HG03135 (cell line): ENCODE measurements around the gene PLAAT5.

Source experiments
- ATAC-seq: cut with Tn5 transposase; IDR thresholded peaks from one replicate; pipeline ENCODE4 v1.9.1; 2021; ENCODE audit warnings: mild to moderate bottlenecking, moderate library complexity; ENCODE audit not compliant: unreplicated experiment

PLAAT5 gene

GRCh38 chr11:63516109-63516508, 25.1 kb upstream of the PLAAT5 start:
- no peak for ATAC-seq

GRCh38 chr11:63512816-63513215, 21.8 kb upstream of the PLAAT5 start:
- ATAC-seq: no peak

GRCh38 chr11:63511048-63511748, 20.2 kb upstream of the PLAAT5 start:
- no peak for ATAC-seq

GRCh38 chr11:63510360-63511047, 19.5 kb upstream of the PLAAT5 start:
- ATAC-seq: no peak

- no peak for ATAC-seq
These were observed 17.8 kb upstream of the PLAAT5 start for GRCh38 chr11:63508745-63509144.

GRCh38 chr11:63508009-63508408, 17.0 kb upstream of the PLAAT5 start:
- no peak for ATAC-seq

GRCh38 chr11:63507511-63507910, 16.5 kb upstream of the PLAAT5 start:
- ATAC-seq: no peak

- ATAC-seq: no peak
These were observed 15.9 kb upstream of the PLAAT5 start for GRCh38 chr11:63506876-63507275.

- no peak for ATAC-seq
These were observed 15.0 kb upstream of the PLAAT5 start, which contains the start of gene LGALS12 for GRCh38 chr11:63505857-63506528. TSS of gene LGALS12 (plus strand) at chr11:63506084. CDS start at chr11:63506459, 375 bp downstream.

- ATAC-seq: no peak
These were observed 14.1 kb upstream of the PLAAT5 start for GRCh38 chr11:63504933-63505586.

GRCh38 chr11:63504054-63504453, 13.1 kb upstream of the PLAAT5 start:
- ATAC-seq: no peak

GRCh38 chr11:63503492-63503891, 12.5 kb upstream of the PLAAT5 start:
- ATAC-seq: no peak

GRCh38 chr11:63502252-63502820, 11.4 kb upstream of the PLAAT5 start:
- no peak for ATAC-seq

- no peak for ATAC-seq
These were observed 10.3 kb upstream of the PLAAT5 start for GRCh38 chr11:63501236-63501635.

GRCh38 chr11:63499874-63500273, 8.9 kb upstream of the PLAAT5 start:
- no peak for ATAC-seq

- ATAC-seq: no peak
These were observed 4.0 kb upstream of the PLAAT5 start for GRCh38 chr11:63494975-63495374.

- no peak for ATAC-seq
These were observed 2.2 kb upstream of the PLAAT5 start for GRCh38 chr11:63493127-63493526.

GRCh38 chr11:63492441-63492840, 1.5 kb upstream of the PLAAT5 start:
- no peak for ATAC-seq

GRCh38 chr11:63491636-63492372, 837 bp upstream of the PLAAT5 start:
- no peak for ATAC-seq

GRCh38 chr11:63491240-63491587, 247 bp upstream of the PLAAT5 start:
- no peak for ATAC-seq
